ENCODE results near the gene SUPT16H.
"Not testable (repeated sequence)": the region's sequence is repeated elsewhere in the genome, so short reads cannot be mapped to it uniquely, and the experiment has no call there.

Gene SUPT16H

DNA sequence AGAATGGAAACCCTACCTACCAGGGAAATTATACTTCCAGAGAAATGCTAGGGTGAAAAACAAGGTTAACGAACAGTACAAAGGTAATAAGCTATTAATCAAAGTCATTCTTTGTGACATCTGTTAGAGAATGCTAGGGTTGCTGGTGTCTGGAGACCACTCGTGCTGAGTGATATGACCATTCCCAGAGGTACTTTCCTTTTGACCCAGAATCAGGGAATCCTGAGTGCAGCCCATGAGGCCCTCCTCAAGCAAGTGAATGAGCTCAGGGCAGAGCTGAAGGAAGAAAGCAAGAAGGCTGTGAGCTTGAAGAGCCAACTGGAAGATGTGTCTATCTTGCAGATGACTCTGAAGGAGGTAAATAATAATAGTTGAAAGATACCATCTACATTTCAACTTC lies 72.2 kb downstream of the SUPT16H start:
- no peak overlapping the region for H3K4me3 ChIP-seq (ENCODE audit: insufficient read length, low read depth)
- H3K4me1 ChIP-seq (ENCODE audit: insufficient read depth, insufficient read length) = no peaks in the 10 kb centered on the region
- no peak for DNase-seq (ENCODE audit: low read depth, low spot score)
- H3K9ac ChIP-seq (ENCODE audit: insufficient read length, low read depth) = no peak overlapping the region
- no peaks in the 10 kb centered on the region for H3K27me3 ChIP-seq (ENCODE audit: insufficient read depth, insufficient read length)
- TF ChIP-seq ZNF274 (IDR thresholded peaks at IDR 0.05; ENCODE audit: low read depth, low read length) = no peak
- no peak for TF ChIP-seq YY1 (IDR thresholded peaks at IDR 0.05; ENCODE audit: insufficient read depth, insufficient read length)
- TF ChIP-seq SUZ12 (IDR thresholded peaks at IDR 0.05; ENCODE audit: extremely low read depth, insufficient read depth, insufficient read length) = no peak
- H3K36me3 ChIP-seq (ENCODE audit: insufficient read depth, insufficient read length, low read length) = no peaks in the 10 kb centered on the region
- no peaks in the 10 kb centered on the region for H3K9me3 ChIP-seq (ENCODE audit: insufficient read depth, low read length)

- no peaks in the 10 kb centered on the region for H3K27me3 ChIP-seq (ENCODE audit: insufficient read depth, insufficient read length)
- no peak for TF ChIP-seq ZNF274 (IDR thresholded peaks at IDR 0.05; ENCODE audit: low read depth, low read length)
- no peak for TF ChIP-seq YY1 (IDR thresholded peaks at IDR 0.05; ENCODE audit: insufficient read depth, insufficient read length)
- no peak for TF ChIP-seq SUZ12 (IDR thresholded peaks at IDR 0.05; ENCODE audit: extremely low read depth, insufficient read depth, insufficient read length)
- no peaks in the 10 kb centered on the region for H3K36me3 ChIP-seq (ENCODE audit: insufficient read depth, insufficient read length, low read length)
- no peaks in the 10 kb centered on the region for H3K9me3 ChIP-seq (ENCODE audit: insufficient read depth, low read length)
- H3K4me1 ChIP-seq (ENCODE audit: insufficient read depth, insufficient read length) = no peaks in the 10 kb centered on the region
- H3K4me3 ChIP-seq (ENCODE audit: insufficient read length, low read depth) = no peak overlapping the region
- no peak for DNase-seq (ENCODE audit: low read depth, low spot score)
- H3K9ac ChIP-seq (ENCODE audit: insufficient read length, low read depth) = no peak overlapping the region
Observed at GRCh38 chr14:21309956-21310355, 73.9 kb downstream of the SUPT16H start.

GRCh38 chr14:21309238-21309636 lies 74.6 kb downstream of the SUPT16H start:
- H3K9me3 ChIP-seq (ENCODE audit: insufficient read depth, low read length) = no peaks in the 10 kb centered on the region
- no peak for TF ChIP-seq SUZ12 (IDR thresholded peaks at IDR 0.05; ENCODE audit: extremely low read depth, insufficient read depth, insufficient read length)
- TF ChIP-seq ZNF274 (IDR thresholded peaks at IDR 0.05; ENCODE audit: low read depth, low read length) = no peak
- TF ChIP-seq YY1 (IDR thresholded peaks at IDR 0.05; ENCODE audit: insufficient read depth, insufficient read length) = no peak
- H3K36me3 ChIP-seq (ENCODE audit: insufficient read depth, insufficient read length, low read length) = no peaks in the 10 kb centered on the region
- H3K4me1 ChIP-seq (ENCODE audit: insufficient read depth, insufficient read length) = no peaks in the 10 kb centered on the region
- DNase-seq (ENCODE audit: low read depth, low spot score) = no peak
- H3K9ac ChIP-seq (ENCODE audit: insufficient read length, low read depth) = peak overlapping the region; percentile 70
- H3K27me3 ChIP-seq (ENCODE audit: insufficient read depth, insufficient read length) = no peaks in the 10 kb centered on the region
- H3K4me3 ChIP-seq (ENCODE audit: insufficient read length, low read depth) = peak overlapping the region; percentile 22

DNA sequence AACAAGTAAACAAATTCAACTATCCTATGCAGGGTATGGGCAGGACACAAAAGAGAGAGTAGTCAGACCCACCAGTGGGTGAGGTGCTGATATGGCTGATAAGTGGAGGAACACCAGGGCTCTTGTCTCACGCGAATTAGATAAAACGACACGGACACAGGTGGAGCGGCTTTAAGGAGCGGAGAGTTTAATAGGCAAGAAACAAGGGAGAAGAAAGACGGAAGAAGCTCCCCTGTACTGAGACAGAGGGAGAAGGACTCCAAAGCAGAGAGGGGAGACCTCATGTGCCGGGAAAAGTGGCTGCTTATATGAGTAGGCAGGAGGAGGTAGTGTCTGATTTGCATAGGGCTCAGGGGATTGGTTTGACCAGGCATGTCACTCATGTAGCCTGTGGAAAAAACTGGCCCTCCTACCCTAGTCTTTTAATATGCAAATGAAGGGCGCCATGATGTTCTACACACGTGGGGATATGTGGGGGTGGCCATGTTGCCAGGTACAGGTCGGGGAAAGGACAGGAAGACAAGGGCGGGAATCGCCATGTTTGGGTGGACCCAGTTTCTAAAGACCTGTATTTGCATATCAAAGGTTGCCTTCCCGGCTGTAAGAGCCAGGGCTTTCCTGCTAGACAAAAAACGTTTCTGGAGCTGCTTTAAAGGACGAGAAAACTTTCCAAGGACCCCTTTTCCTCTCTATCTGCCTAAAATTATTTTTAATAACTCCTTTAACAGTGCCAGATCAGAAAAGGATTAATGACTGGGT lies 75.2 kb downstream of the SUPT16H start:
- peak overlapping the region; percentile 93 for H3K9ac ChIP-seq (ENCODE audit: insufficient read length, low read depth)
- DNase-seq (ENCODE audit: low read depth, low spot score) = peak; percentile 92
- no peak for TF ChIP-seq SUZ12 (IDR thresholded peaks at IDR 0.05; ENCODE audit: extremely low read depth, insufficient read depth, insufficient read length)
- TF ChIP-seq YY1 (IDR thresholded peaks at IDR 0.05; ENCODE audit: insufficient read depth, insufficient read length) = peak; percentile 64
- H3K36me3 ChIP-seq (ENCODE audit: insufficient read depth, insufficient read length, low read length) = no peaks in the 10 kb centered on the region
- peak overlapping the region; percentile 55 for H3K4me3 ChIP-seq (ENCODE audit: insufficient read length, low read depth)
- H3K9me3 ChIP-seq (ENCODE audit: insufficient read depth, low read length) = no peaks in the 10 kb centered on the region
- no peaks in the 10 kb centered on the region for H3K4me1 ChIP-seq (ENCODE audit: insufficient read depth, insufficient read length)
- no peaks in the 10 kb centered on the region for H3K27me3 ChIP-seq (ENCODE audit: insufficient read depth, insufficient read length)

- TF ChIP-seq ZNF274 (IDR thresholded peaks at IDR 0.05; ENCODE audit: low read depth, low read length) = no peak
- no peak for TF ChIP-seq YY1 (IDR thresholded peaks at IDR 0.05; ENCODE audit: insufficient read depth, insufficient read length)
- no peak for TF ChIP-seq SUZ12 (IDR thresholded peaks at IDR 0.05; ENCODE audit: extremely low read depth, insufficient read depth, insufficient read length)
- peak overlapping the region; percentile 55 for H3K4me3 ChIP-seq (ENCODE audit: insufficient read length, low read depth)
- peak overlapping the region; percentile 93 for H3K9ac ChIP-seq (ENCODE audit: insufficient read length, low read depth)
- no peaks in the 10 kb centered on the region for H3K9me3 ChIP-seq (ENCODE audit: insufficient read depth, low read length)
- no peaks in the 10 kb centered on the region for H3K36me3 ChIP-seq (ENCODE audit: insufficient read depth, insufficient read length, low read length)
- H3K27me3 ChIP-seq (ENCODE audit: insufficient read depth, insufficient read length) = no peaks in the 10 kb centered on the region
- no peak for DNase-seq (ENCODE audit: low read depth, low spot score)
- no peaks in the 10 kb centered on the region for H3K4me1 ChIP-seq (ENCODE audit: insufficient read depth, insufficient read length)
Observed at GRCh38 chr14:21308132-21308478, 75.7 kb downstream of the SUPT16H start.

DNA sequence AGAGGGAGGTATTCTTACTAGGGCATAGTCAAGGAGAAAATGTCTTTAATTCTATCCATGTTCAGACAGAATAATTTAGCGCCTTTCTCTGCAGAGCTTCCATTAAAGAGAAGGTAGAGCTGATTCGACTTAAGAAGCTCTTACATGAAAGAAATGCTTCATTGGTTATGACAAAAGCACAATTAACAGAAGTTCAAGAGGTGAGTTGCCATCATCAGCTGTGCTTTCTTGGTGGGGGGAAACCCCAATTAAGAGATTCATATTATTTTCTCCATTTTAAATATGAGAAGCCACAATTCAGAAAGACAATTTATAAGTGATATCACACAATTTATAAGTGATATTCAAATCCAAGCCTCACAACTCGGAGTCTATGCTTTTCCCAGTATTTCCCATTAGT lies 76.2 kb downstream of the SUPT16H start:
- TF ChIP-seq SUZ12 (IDR thresholded peaks at IDR 0.05; ENCODE audit: extremely low read depth, insufficient read depth, insufficient read length) (no peak), ZNF274 (IDR thresholded peaks at IDR 0.05; ENCODE audit: low read depth, low read length) (no peak), YY1 (IDR thresholded peaks at IDR 0.05; ENCODE audit: insufficient read depth, insufficient read length) (no peak)
- no peak for DNase-seq (ENCODE audit: low read depth, low spot score)
- H3K9me3 ChIP-seq (ENCODE audit: insufficient read depth, low read length) = no peaks in the 10 kb centered on the region
- H3K4me1 ChIP-seq (ENCODE audit: insufficient read depth, insufficient read length) = no peaks in the 10 kb centered on the region
- H3K27me3 ChIP-seq (ENCODE audit: insufficient read depth, insufficient read length) = no peaks in the 10 kb centered on the region
- H3K36me3 ChIP-seq (ENCODE audit: insufficient read depth, insufficient read length, low read length) = no peaks in the 10 kb centered on the region
- H3K9ac ChIP-seq (ENCODE audit: insufficient read length, low read depth) = peak overlapping the region; percentile 93
- H3K4me3 ChIP-seq (ENCODE audit: insufficient read length, low read depth) = peak overlapping the region; percentile 55

DNA sequence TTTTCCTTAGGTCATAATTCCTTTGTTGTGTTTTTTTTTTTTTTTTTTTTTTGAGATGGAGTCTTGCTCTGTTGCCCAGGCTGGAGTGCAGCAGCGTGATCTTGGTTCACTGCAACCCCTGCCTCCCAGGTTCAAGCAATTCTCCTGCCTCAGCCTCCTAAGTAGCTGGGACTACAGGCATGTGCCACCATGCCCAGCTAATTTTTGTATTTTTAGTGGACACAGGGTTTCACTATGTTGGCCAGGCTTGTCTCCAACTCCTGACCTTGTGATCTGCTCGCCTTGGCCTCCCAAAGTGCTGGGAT lies 81.0 kb downstream of the SUPT16H start:
- not testable (repeated sequence) for H3K36me3 ChIP-seq (ENCODE audit: insufficient read depth, insufficient read length, low read length); H3K9ac ChIP-seq (ENCODE audit: insufficient read length, low read depth); H3K4me1 ChIP-seq (ENCODE audit: insufficient read depth, insufficient read length); H3K9me3 ChIP-seq (ENCODE audit: insufficient read depth, low read length); H3K4me3 ChIP-seq (ENCODE audit: insufficient read length, low read depth); DNase-seq (ENCODE audit: low read depth, low spot score)
- peaks cover 19% of the 10 kb centered on the region for H3K27me3 ChIP-seq (ENCODE audit: insufficient read depth, insufficient read length)
